Lung (tissue), 12 donors: ENCODE data around the gene TGFBR2. TPM values are rescaled to one million over a fixed set of nuclear protein-coding genes. Genes with fewer than 3 reads are reported as not detected.
A peak's percentile ranks its signal among the peaks of the same experiment; 100 is the strongest.

Experiments used
- ATAC-seq: fragments of 200-7000 bp; cut with Tn5 transposase; one replicate; pipeline ENCODE4 v1.9.1; 2020; ENCODE audit warnings: moderate number of reproducible peaks; ENCODE audit not compliant: insufficient read depth, low FRiP score
- DNase-seq, 3 donors: peaks; one replicate each; pipeline ENCODE4 v3.0.0-alpha.2; 2013 to 2017
- H3K27ac ChIP-seq, 2 donors: one replicate each; pipeline ENCODE4 v1.5.1; 2013; ENCODE audit warnings: mild to moderate bottlenecking in 2 of 2, moderate library complexity in 2 of 2, control low read depth in 1 of 2, inconsistent platforms in 1 of 2, low read depth in 1 of 2, low read length in 1 of 2
- H3K27me3 ChIP-seq, 3 donors: one replicate each; pipeline ENCODE4 v1.5.1; 2013; ENCODE audit warnings: low read length in 2 of 3; ENCODE audit not compliant: control insufficient read depth in 3 of 3, insufficient read depth in 3 of 3
- H3K36me3 ChIP-seq, 4 donors: one replicate each; pipeline ENCODE4 v1.5.1; 2013; ENCODE audit warnings: low read length in 4 of 4, mild to moderate bottlenecking in 1 of 4, moderate library complexity in 1 of 4; ENCODE audit not compliant: control insufficient read depth in 4 of 4, insufficient read depth in 4 of 4
- H3K4me1 ChIP-seq, 5 donors: one replicate each; pipeline ENCODE4 v1.5.1; 2013; ENCODE audit warnings: low read length in 5 of 5, mild to moderate bottlenecking in 2 of 5, moderate library complexity in 1 of 5; ENCODE audit not compliant: control insufficient read depth in 5 of 5, insufficient read depth in 5 of 5
- H3K4me3 ChIP-seq: one replicate; pipeline ENCODE4 v1.5.1; 2013; ENCODE audit warnings: mild to moderate bottlenecking, control low read depth, moderate library complexity
- H3K9ac ChIP-seq, 2 donors: one replicate each; pipeline ENCODE4 v1.5.1; 2013; ENCODE audit warnings: low read length in 2 of 2, control low read depth in 1 of 2; ENCODE audit not compliant: insufficient read depth in 1 of 2
- H3K9me3 ChIP-seq, 4 donors: one replicate each; pipeline ENCODE4 v1.5.1; 2013; ENCODE audit warnings: low read length in 3 of 4, mild to moderate bottlenecking in 1 of 4, moderate library complexity in 1 of 4; ENCODE audit not compliant: control insufficient read depth in 4 of 4, insufficient read depth in 3 of 4
- WGBS, 2 donors: extraction: QIAGEN DNeasy Blood & Tissue Kit; methylation state at CpG; one replicate each; pipeline ENCODE4 v1.1.7; 2013; 5-methylcytosine and 5-hydroxymethylcytosine counted together
- polyA plus RNA-seq, 2 donors: library from polyadenylated mRNA; stranded (reverse); fragments of 200-250 nt; gene quantifications; one replicate each; pipeline ENCODE4 v1.2.1, GENCODE V29; 2013
- total RNA-seq, 2 donors: library from RNA; depleted of rRNA in 1 of 2; stranded (reverse); fragments of >200 nt in 1 of 2; gene quantifications; one replicate each; pipeline ENCODE4 v1.2.1, GENCODE V29; 2014 to 2021
- TF ChIP-seq, protein P1 (sequence below): IDR thresholded peaks from 2 replicates; pipeline ENCODE4 v1.5.1; 2012; ENCODE audit warnings: mild to moderate bottlenecking; ENCODE audit errors: control extremely low read depth, extremely low read depth
- donor health status: control.
- donor health status: control.
- donor health status: Bipolar disorder and iron deficiency.
- donor health status: healthy.
- donor health status: DM: yes; HTN: yes; CAD: no.

The TGFBR2 gene
- total and polyA plus RNA-seq, 4 donors: 31.1 to 232 (median 163) TPM

DNA sequence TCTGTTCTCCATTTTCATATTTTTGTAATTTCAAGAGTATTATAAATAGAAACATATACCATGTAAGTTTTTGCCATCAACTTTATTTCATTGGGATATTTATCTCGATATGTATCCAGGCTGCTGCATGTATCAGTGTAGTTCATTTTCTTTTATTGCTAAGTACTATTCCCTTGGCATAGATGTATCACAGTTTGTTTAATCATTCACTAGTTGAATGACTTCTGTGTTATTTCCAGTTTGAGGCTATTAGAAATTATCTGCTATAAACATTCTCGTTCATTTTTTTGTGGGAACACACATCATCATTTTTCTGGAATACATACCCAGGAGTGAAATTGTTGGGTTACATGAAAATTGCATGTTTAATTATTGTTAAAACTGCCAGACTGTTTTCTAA is 18.5 kb upstream of the TGFBR2 start:
- DNase-seq (no peak), ATAC-seq (no peak)
- WGBS, 2 donors: 90 to 91% methylated on average over 2 of the region's 2 CpGs
- Histone ChIP-seq H3K4me1 (peaks cover 0 to 6% (median 0%) of the 10 kb centered on the region in 5 donors), H3K27me3 (no peaks in the 10 kb centered on the region), H3K27ac (no peak overlapping the region), H3K4me3 (no peak overlapping the region), H3K9ac (no peak overlapping the region), H3K9me3 (no peaks in the 10 kb centered on the region), H3K36me3 (no peaks in the 10 kb centered on the region)
- TF ChIP-seq, protein P1, sequence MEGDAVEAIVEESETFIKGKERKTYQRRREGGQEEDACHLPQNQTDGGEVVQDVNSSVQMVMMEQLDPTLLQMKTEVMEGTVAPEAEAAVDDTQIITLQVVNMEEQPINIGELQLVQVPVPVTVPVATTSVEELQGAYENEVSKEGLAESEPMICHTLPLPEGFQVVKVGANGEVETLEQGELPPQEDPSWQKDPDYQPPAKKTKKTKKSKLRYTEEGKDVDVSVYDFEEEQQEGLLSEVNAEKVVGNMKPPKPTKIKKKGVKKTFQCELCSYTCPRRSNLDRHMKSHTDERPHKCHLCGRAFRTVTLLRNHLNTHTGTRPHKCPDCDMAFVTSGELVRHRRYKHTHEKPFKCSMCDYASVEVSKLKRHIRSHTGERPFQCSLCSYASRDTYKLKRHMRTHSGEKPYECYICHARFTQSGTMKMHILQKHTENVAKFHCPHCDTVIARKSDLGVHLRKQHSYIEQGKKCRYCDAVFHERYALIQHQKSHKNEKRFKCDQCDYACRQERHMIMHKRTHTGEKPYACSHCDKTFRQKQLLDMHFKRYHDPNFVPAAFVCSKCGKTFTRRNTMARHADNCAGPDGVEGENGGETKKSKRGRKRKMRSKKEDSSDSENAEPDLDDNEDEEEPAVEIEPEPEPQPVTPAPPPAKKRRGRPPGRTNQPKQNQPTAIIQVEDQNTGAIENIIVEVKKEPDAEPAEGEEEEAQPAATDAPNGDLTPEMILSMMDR: no peak

DNA sequence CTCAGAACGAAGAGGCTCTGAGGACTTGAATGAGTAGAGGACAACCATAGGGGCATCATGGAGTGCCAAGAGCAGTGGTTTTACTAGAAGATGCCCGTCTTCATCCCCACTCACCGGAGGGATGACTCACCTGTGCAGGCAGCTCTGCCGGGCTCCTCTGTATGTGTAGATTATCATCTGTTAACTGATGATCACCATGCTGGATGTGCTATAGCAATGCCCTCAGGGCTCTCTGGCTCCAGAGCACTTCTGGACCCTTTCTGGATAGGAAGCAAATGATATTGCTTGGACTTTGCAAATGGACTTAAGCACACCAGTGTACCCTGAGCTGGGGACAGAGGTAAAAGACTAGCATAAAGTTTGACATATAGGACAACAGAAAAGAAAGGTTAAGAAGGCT is 10.2 kb upstream of the TGFBR2 start:
- Histone ChIP-seq H3K9me3 (peaks cover 0 to 3% (median 0%) of the 10 kb centered on the region in 4 donors), H3K4me1 (peaks cover 0 to 12% (median 0%) of the 10 kb centered on the region in 5 donors), H3K36me3 (no peaks in the 10 kb centered on the region), H3K27ac (peak overlapping the region in 1 of 2 donors; percentile 6), H3K27me3 (no peaks in the 10 kb centered on the region), H3K9ac (no peak overlapping the region), H3K4me3 (no peak overlapping the region)
- ATAC-seq (no peak), DNase-seq (no peak)
- TF ChIP-seq, protein P1: no peak
- WGBS, 2 donors: 81 to 95% methylated on average over 4 of the region's 4 CpGs

DNA sequence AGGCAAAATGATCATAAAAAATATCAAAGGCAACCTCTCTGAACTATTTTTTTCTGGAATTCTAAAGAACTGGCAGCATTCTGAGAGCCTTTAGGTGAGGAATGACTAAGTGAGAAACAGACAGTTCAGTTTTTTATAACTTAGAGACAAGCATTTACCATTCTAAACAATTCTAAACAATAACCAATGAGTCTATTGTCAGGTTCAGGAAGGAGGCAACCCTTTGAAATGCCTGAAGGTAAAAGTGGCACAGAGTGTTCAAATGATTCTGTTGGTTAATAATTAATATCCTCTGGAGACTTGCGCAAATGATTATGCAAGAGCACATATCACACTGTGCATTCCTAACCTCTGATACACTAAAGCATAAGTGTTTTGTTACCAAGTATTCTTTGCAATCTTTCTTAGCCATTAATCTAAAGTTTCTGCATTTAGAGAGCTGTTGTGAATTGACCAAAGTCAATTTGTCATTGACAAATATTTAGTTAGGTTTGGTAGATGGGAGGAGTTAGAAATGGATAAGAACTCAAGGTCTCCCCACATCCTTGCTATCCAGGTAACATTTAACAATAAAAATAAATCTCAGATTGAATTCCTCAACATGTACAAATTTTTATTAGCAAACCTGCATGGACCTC is 9.2 kb upstream of the TGFBR2 start:
- Histone ChIP-seq H3K4me3 (no peak overlapping the region), H3K9me3 (peaks cover 0 to 3% (median 0%) of the 10 kb centered on the region in 4 donors), H3K27me3 (no peaks in the 10 kb centered on the region), H3K27ac (peak overlapping the region in 1 of 2 donors; percentile 70), H3K9ac (no peak overlapping the region), H3K36me3 (no peaks in the 10 kb centered on the region), H3K4me1 (peaks cover 0 to 12% (median 0%) of the 10 kb centered on the region in 5 donors)
- DNase-seq (peak in 2 of 3 donors; percentile 71 to 84), ATAC-seq (peak; percentile 82)
- WGBS, 2 donors: 20 to 25% methylated on average over 1 of the region's 1 CpG
- TF ChIP-seq, protein P1: no peak

DNA sequence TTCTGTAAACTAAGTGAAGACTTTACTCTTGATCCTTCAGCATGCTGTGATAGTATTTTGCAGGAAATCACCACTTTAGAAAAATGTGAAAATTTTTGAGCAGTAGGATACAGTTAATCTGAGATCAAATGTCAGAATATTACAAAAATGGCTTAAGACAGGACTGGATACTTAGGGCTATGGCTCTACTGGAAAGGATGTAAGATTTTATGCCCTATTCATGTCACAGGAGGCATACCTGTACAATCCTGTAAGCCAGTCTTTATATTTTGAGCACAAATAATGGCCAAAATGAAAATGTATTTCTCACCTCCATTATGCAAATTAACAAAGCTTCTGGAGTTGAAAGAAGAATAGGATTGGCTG is 8.6 kb upstream of the TGFBR2 start:
- no peak for DNase-seq
- H3K9me3 ChIP-seq: peaks cover 0 to 3% (median 0%) of the 10 kb centered on the region in 4 donors
- no peaks in the 10 kb centered on the region for H3K27me3 ChIP-seq
- peaks cover 0 to 12% (median 0%) of the 10 kb centered on the region in 5 donors for H3K4me1 ChIP-seq
- TF ChIP-seq, protein P1: no peak
- H3K4me3 ChIP-seq: no peak overlapping the region
- H3K27ac ChIP-seq: peak overlapping the region in 1 of 2 donors; percentile 70
- no peaks in the 10 kb centered on the region for H3K36me3 ChIP-seq
- H3K9ac ChIP-seq: no peak overlapping the region
- no peak for ATAC-seq
